Astrocyte (in vitro differentiated cells and primary cell): ENCODE results near the gene CCL8.

Experiments
- CTCF ChIP-seq: IDR thresholded peaks from 2 replicates; pipeline ENCODE4 v1.5.1; 2011; ENCODE audit warnings: low read depth, mild to moderate bottlenecking, inconsistent platforms, low read length, moderate library complexity; ENCODE audit not compliant: insufficient read depth
- EZH2 ChIP-seq: IDR thresholded peaks from 2 replicates; pipeline ENCODE4 v1.6.1; 2012; ENCODE audit warnings: mild to moderate bottlenecking, low read length, inconsistent platforms; ENCODE audit not compliant: insufficient read depth

- TF ChIP-seq CTCF = no peak
- TF ChIP-seq EZH2 = no peak
These were observed 31.4 kb upstream of the CCL8 start for GRCh38 chr17:34287875-34288274.
